PFSK-1 (cell line): Measurements from ENCODE around the gene SLC6A11.

ENCODE experiments used
- REST ChIP-seq, 2 experiments: IDR thresholded peaks; 2 replicates each; pipeline versions ENCODE4 v1.6.1 to v1.8.0; 2011 to 2012; ENCODE audit warnings: low read depth in 2 of 2, low read length in 2 of 2, control low read depth in 1 of 2, inconsistent platforms in 1 of 2, mild to moderate bottlenecking in 1 of 2, moderate library complexity in 1 of 2; ENCODE audit not compliant: insufficient read depth in 1 of 2
- TAF1 ChIP-seq: IDR thresholded peaks from 2 replicates; pipeline ENCODE4 v1.6.1; 2012; ENCODE audit warnings: low read length, control low read depth, borderline replicate concordance; ENCODE audit not compliant: insufficient read depth

- TF ChIP-seq REST (IDR thresholded peaks at IDR 0.05; ENCODE audit: insufficient read depth in 1 of 2, low read depth in 2 of 2, low read length in 2 of 2) (no peak), TAF1 (no peak)
Observed at GRCh38 chr3:10985181-10985580, 169.2 kb downstream of the SLC6A11 start.
